ENCODE results near the gene SRRM5.

DNA sequence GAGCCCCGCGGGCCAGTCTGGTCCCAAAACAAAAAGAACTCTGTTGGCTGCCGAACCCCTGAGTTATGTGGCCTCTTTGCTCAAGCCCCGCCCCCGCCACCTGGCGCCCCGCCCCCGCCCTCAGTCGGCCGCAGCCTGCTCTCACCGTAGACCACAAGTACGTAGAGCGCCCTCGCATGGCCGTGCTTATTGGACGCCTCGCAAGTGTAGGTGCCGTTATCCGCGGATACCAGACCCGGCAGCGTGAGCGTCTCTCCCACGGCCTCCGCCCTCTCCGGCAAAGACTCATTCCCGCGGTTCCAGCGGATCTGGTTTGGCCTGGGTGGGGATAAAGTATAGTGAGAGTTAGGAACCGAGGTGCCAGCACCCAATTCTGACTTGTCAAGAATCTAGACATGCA lies 13.0 kb downstream of the SRRM5 start:
- TF ChIP-seq, protein P1, sequence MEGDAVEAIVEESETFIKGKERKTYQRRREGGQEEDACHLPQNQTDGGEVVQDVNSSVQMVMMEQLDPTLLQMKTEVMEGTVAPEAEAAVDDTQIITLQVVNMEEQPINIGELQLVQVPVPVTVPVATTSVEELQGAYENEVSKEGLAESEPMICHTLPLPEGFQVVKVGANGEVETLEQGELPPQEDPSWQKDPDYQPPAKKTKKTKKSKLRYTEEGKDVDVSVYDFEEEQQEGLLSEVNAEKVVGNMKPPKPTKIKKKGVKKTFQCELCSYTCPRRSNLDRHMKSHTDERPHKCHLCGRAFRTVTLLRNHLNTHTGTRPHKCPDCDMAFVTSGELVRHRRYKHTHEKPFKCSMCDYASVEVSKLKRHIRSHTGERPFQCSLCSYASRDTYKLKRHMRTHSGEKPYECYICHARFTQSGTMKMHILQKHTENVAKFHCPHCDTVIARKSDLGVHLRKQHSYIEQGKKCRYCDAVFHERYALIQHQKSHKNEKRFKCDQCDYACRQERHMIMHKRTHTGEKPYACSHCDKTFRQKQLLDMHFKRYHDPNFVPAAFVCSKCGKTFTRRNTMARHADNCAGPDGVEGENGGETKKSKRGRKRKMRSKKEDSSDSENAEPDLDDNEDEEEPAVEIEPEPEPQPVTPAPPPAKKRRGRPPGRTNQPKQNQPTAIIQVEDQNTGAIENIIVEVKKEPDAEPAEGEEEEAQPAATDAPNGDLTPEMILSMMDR (IDR thresholded peaks at IDR 0.05; ENCODE audit: insufficient read depth, low read depth, low read length) = no peak
- no peak for TF ChIP-seq EZH2 (IDR thresholded peaks at IDR 0.05; ENCODE audit: insufficient read depth, low read length)
